Kasumi-1 (cell line): Measurements from ENCODE around the gene PHF23.

Experiments used
- DNase-seq, 2 experiments: peaks; one replicate each; lab custom pipeline; 2025; lab: John Stamatoyannopoulos, UW

PHF23 gene

DNA sequence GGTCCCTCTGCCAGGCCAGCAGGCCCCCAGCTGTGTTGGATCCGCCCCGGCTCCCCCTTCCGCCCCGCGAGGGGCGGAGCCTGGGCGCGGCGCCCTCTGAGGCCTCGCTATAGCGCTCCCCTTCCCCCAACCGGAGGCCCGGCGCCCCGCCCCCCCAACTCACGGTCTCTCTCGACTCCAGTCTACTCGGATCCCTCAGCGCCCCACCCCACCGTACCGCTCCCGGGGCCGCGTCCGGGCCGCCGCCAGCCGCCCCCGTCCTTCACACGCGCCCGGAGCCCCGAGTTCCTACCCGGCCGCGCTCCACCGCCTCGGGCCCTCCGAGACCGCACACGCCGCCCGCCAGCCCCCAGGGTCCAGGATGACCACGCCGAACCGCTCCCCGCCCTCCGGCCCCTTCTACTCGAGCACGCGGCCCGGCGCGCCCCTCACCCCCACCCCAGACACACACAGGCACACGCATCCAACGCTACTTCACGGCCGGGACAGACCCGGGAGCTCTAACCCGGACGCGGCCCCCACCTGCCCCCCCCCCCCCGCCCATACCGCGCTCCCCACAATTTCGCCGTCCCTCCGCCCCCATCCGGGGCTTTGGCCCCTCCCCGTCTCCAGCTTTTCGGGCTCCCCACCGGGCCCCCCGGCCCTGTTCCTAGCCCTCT is 1.4 kb downstream of the PHF23 start:
- no peak for DNase-seq

- DNase-seq, result no peak
These were observed 1.9 kb downstream of the PHF23 start for GRCh38 chr17:7237266-7237760.

GRCh38 chr17:7236808-7237207 is 2.4 kb downstream of the PHF23 start:
- no peak for DNase-seq

GRCh38 chr17:7235693-7236665 is 3.3 kb downstream of the PHF23 start:
- no peak for DNase-seq

DNA sequence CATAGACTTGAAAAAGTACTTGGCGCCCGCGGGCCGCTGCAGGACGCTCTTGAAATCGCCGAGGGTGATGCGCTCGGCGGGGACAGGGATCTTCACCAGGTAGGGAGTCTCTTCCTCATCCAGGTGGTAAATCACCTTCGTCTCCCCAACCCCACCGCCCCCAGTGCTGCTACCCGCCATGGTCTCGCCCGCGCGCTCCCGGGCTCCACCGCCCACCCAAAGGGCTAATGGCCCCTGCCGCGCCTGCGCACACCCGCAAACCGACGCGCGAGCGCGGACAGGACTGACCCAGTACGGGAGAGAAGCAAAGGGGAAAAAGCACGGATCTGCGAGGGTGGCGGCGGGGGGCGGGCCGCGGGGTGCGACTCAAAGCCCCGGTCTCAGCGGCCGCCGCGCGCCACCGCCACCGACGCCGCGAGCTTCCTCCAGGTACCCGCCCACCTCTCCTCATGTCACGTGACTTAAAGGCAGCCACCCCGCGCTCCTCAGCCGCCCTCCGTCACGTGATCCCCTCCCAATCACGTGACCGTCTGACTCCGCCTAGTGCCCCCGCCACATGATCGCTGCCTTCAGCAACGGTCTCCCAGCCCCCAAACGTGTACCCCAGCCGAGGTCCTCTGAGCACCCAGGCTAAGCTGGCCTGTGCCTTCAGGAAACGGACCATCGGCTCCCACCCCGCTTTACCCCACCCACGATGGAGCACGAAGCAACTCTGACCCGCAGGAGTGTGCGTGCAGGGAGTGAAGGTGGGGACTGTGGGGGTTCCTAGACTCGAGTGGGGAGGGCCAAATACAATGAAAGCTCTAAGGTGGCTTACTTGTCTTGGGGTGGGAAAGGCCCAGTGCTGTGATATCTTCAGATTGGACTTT is 4.9 kb downstream of the PHF23 start, which contains the start of gene DVL2:
DVL2 (minus strand) TSS at position 435 of the 869 bp plus-strand sequence; CDS start at position 180, 255 bp downstream.
- DNase-seq, result peak; percentile 85 to 86

GRCh38 chr17:7233701-7234082 is 5.6 kb downstream of the PHF23 start:
- DNase-seq, result peak in 1 of 2 experiments; percentile 24

DNA sequence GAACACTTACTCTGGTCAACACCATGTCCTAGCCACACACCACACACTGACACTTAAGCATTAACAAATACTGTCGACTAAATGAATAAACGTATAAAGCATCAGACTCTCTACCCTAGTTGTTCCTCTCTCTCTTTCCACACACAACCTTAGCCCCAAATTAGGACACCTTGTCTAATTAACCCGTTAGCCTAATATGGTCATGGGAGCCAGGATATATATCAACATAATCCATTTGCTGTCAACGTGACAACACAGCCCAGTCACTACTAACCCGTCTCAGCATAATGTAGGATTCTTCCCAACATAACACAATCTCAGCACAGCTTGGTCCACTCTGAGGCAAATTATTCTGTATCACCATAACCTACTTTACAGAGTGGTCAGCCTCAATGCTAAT is 7.1 kb downstream of the PHF23 start:
- no peak for DNase-seq

DNA sequence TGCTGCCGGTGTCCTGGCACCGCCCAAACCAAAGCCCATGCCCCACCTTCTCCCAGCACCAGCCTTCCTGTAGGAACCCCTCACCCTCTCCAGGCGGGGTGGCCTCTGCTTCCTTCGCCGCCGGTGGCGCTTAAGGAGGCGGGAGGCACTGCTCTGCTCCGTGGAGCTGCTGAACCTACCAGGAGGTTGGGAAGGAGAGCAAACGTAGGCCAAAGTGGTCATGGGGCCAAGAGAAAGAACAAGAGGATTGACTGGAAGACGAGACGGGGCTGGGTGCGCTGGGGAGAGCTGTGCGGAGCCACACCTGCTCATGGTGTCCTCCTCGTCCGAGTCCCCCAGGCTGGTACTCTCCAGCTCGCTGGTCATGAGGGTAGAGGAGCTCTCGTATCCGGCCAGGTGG is 9.8 kb downstream of the PHF23 start:
- DNase-seq, result no peak

DNA sequence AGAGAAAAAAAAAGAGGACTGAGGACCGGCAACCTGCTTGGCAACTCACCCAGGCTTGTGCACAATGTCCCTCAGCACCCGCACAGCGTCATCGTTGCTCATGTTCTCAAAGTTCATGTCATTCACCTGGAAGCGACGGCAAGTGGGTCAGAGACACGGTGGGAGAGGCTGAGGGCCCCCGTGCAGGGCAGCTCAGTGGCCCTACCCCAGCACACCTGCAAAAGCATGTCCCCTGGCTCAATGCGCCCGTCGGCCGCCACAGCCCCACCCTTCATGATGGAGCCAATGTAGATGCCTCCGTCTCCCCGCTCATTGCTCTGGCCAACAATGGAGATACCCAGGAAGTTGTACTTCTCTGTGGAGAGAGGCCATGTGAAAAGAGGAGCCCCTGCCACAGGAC is 10.3 kb downstream of the PHF23 start:
- DNase-seq, result no peak

- no peak for DNase-seq
These were observed 12.2 kb downstream of the PHF23 start for GRCh38 chr17:7226721-7227710.

DNA sequence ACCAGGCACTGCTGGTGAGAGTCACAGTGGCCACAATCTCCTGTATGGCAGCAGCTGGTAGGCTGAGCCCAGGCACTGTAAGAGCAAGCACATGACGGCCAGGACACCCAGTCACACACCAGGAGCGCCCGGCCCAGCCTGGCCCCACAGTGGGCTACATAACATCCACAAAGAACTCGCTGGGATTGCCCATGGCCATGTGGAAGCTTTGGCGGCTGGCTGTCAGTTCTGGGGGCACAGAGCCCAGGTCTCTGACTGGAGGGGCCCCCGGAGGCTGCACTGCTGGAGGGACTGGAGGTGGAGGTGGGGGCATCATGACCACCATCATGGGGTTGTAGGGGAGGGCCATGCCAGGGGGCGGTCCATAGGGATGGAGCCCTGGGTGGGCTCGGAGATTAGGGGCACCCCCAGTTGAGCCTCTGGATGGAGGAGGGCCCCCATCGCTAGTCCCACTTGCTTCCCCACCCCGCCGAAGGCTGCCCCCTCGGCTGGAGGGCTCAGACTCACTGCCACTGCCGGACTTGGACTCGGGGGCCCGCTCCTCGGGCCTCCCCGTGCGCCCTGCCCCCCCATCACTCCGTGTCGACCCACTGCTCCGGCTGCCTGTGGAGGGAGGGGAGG is 13.4 kb downstream of the PHF23 start:
- DNase-seq, result no peak

DNA sequence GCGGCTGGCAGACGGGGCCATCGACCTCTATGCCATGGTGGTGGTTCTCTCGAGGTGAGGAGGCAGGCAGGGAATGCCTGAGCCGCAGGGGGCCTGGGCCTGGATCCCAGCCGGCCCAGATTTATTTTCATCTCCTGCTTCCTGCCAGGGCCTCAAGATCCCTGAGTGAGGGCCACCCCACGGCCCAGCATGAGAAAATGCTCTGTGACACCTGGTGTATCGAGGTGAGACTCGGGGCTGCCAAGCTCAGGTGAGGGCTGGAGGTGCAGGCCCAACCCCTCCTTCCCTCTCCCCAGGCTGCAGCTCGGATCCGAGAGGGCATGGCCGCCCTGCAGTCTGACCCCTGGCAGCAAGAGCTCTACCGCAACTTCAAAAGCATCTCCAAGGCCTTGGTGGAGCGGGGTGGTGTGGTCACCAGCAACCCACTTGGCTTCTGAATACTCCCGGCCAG is 14.6 kb downstream of the PHF23 start:
- no peak for DNase-seq

- DNase-seq, result no peak
These were observed 15.1 kb downstream of the PHF23 start for GRCh38 chr17:7224110-7224509.

DNA sequence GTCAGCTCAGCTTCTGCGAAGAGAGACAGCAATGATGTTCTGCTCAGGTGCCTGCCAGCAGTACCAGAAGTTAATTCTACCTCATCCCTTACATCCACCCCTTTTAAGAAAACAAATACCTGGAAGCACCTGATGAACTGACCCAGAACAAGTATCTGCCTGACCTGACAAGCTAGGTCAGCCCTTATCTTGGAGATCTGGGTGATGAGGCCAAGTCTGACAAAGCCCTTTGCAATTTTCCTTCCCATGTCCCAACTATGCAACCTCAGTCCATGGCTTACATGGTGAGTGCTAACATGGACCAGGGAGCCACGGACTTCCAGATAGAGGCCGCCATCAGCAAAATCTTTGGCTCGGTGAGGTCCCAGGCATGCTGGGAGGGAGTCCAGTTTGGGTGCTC is 15.9 kb downstream of the PHF23 start:
- no peak for DNase-seq

GRCh38 chr17:7222972-7223292 is 16.3 kb downstream of the PHF23 start:
- no peak for DNase-seq

DNA sequence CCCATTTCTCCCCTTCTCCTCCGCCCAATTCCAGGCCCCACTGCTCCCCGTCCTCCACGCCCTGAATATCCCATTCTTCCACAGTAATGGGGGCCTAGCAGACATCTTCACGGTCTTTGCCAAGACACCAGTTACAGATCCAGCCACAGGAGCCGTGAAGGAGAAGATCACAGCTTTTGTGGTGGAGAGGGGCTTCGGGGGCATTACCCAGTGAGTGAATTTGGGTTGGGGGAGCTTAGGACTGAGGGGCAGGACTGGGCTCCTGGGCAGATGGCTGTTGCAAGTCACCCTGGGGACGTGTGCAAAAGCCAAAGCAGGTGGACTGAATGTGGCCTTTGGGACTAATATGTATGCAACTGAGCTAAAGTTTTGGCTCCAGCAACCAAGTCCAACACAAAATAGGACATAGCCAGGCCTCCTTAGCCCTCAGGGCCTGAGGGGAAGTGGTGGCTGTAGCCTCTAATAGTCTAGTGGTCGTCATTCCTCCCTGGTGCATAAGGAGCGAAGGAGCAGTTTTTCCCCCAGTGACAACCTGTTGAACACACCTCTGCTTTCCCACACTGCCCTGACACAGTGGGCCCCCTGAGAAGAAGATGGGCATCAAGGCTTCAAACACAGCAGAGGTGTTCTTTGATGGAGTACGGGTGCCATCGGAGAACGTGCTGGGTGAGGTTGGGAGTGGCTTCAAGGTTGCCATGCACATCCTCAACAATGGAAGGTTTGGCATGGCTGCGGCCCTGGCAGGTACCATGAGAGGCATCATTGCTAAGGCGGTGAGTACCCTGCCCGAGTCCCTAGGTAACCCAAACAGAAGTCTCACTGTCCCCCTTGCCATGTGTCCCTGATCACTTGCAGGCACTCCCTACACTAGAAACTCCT is 16.9 kb downstream of the PHF23 start:
- no peak for DNase-seq

DNA sequence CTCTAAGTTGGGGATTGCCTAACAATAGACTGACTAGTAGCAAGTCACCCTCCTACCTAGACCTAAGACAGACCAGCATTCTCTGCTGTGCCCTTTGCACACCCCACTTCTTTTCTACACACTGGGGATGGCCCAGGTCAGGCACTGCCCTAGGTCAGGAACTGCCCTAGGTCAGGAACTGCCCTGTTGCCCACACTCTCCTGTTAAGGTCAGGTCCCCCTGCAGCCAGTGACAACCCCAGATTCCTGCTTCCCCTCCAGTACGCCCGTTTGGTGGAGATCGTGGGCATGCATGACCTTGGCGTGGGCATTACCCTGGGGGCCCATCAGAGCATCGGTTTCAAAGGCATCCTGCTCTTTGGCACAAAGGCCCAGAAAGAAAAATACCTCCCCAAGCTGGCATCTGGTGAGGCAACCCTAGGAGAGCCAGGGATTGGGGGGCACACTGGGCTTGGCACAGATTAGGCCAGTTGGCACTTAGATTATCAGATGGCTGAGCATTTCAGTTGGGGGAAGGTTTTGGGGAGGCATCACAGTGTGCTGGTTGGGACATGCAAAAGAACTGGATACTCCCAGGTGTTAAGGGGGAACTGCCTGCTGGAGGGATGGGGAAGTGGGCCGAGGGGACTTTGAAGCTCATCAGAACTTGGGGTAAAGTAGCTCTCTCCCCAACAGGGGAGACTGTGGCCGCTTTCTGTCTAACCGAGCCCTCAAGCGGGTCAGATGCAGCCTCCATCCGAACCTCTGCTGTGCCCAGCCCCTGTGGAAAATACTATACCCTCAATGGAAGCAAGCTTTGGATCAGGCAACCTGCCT is 17.8 kb downstream of the PHF23 start:
- no peak for DNase-seq

DNA sequence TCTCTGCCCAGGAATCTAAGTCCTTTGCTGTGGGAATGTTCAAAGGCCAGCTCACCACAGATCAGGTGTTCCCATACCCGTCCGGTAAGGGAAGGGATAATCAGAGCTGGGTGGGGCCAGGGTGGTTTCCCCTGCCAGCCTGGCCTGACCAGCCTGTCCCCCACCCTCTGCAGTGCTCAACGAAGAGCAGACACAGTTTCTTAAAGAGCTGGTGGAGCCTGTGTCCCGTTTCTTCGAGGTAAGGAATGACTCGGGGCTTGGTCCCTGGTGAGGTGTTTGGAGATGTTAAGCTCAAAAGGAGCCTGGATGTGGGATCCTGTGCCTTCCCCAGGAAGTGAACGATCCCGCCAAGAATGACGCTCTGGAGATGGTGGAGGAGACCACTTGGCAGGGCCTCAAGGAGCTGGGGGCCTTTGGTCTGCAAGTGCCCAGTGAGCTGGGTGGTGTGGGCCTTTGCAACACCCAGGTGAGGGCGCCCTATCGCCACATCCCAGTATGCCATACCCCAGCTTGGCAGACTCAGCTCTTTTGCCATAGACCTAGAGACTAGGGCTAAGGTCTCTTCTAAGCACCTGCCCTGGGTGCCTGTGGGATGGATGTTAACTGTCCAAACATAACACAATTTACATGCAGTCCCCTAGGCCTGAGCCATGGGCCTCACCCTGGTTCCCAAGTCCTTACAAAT is 18.5 kb downstream of the PHF23 start:
- DNase-seq, result peak; percentile 25 to 35
